Measurements from ENCODE around the gene ARIH2.
A peak's percentile ranks its signal among the peaks of the same experiment; 100 is the strongest.
"Not testable (repeated sequence)": the region's sequence is repeated elsewhere in the genome, so short reads cannot be mapped to it uniquely, and the experiment has no call there.

ARIH2 gene

GRCh38 chr3:49007771-49008528, 89.3 kb downstream of the ARIH2 start:
- no peak for DNase-seq (ENCODE audit: low read depth)
- H3K4me3 ChIP-seq (ENCODE audit: low read depth, low read length), result peak overlapping the region; percentile 96
- TF ChIP-seq CTCF (IDR thresholded peaks at IDR 0.05; ENCODE audit: control insufficient read depth, extremely low read depth, insufficient read depth), result no peak

- DNase-seq (ENCODE audit: low read depth), result not testable (repeated sequence)
- H3K4me3 ChIP-seq (ENCODE audit: low read depth, low read length), result peak overlapping the region; percentile 96; the same call in 1 of the 2 replicates
These were observed 90.0 kb downstream of the ARIH2 start for GRCh38 chr3:49008627-49009026.

- no peak overlapping the region for H3K4me3 ChIP-seq (ENCODE audit: low read depth, low read length)
- no peak for DNase-seq (ENCODE audit: low read depth)
- TF ChIP-seq CTCF (IDR thresholded peaks at IDR 0.05; ENCODE audit: control insufficient read depth, extremely low read depth, insufficient read depth), result no peak
These were observed 90.8 kb downstream of the ARIH2 start for GRCh38 chr3:49009396-49009795.

GRCh38 chr3:49012441-49013017, 93.9 kb downstream of the ARIH2 start:
- DNase-seq (ENCODE audit: low read depth), result no peak
- no peak overlapping the region for H3K4me3 ChIP-seq (ENCODE audit: low read depth, low read length)
- no peak for TF ChIP-seq CTCF (IDR thresholded peaks at IDR 0.05; ENCODE audit: control insufficient read depth, extremely low read depth, insufficient read depth)

- DNase-seq (ENCODE audit: low read depth), result no peak
- TF ChIP-seq CTCF (IDR thresholded peaks at IDR 0.05; ENCODE audit: control insufficient read depth, extremely low read depth, insufficient read depth), result no peak
- no peak overlapping the region for H3K4me3 ChIP-seq (ENCODE audit: low read depth, low read length)
These were observed 94.6 kb downstream of the ARIH2 start for GRCh38 chr3:49013113-49013737.

- no peak for DNase-seq (ENCODE audit: low read depth)
- peak; percentile 62 for TF ChIP-seq CTCF (IDR thresholded peaks at IDR 0.05; ENCODE audit: control insufficient read depth, extremely low read depth, insufficient read depth)
- H3K4me3 ChIP-seq (ENCODE audit: low read depth, low read length), result no peak overlapping the region
These were observed 95.4 kb downstream of the ARIH2 start for GRCh38 chr3:49013738-49014660.

GRCh38 chr3:49015072-49015471, 96.4 kb downstream of the ARIH2 start:
- no peak for TF ChIP-seq CTCF (IDR thresholded peaks at IDR 0.05; ENCODE audit: control insufficient read depth, extremely low read depth, insufficient read depth)
- no peak for DNase-seq (ENCODE audit: low read depth)
- no peak overlapping the region for H3K4me3 ChIP-seq (ENCODE audit: low read depth, low read length)
